GM18951 (cell line): ENCODE data around the gene B4GALT1.
"Not testable (repeated sequence)": the region's sequence is repeated elsewhere in the genome, so short reads cannot be mapped to it uniquely, and the experiment has no call there.

Source experiments
- POLR2A ChIP-seq: IDR thresholded peaks from 4 replicates; pipeline ENCODE4 v1.6.1; 2011; ENCODE audit warnings: mild to moderate bottlenecking; ENCODE audit not compliant: insufficient read length, insufficient read depth; ENCODE audit errors: extremely low read depth
- in situ Hi-C: fragments of 300-500 bp; cut with MboI; formaldehyde crosslinking; loops from one replicate; pipeline ENCODE4 v1.12.0; 2022; ENCODE audit warnings: low sequenced_read_pairs, mixed read lengths, inconsistent platforms; ENCODE audit not compliant: unreplicated experiment

Gene B4GALT1

GRCh38 chr9:33175649-33176325 is 8.7 kb upstream of the B4GALT1 start:
- TF ChIP-seq POLR2A, result no peak
- in situ Hi-C loops, result no loop called here

GRCh38 chr9:33172256-33173238 is 5.4 kb upstream of the B4GALT1 start:
- in situ Hi-C loops, result no loop called here
- TF ChIP-seq POLR2A, result no peak

DNA sequence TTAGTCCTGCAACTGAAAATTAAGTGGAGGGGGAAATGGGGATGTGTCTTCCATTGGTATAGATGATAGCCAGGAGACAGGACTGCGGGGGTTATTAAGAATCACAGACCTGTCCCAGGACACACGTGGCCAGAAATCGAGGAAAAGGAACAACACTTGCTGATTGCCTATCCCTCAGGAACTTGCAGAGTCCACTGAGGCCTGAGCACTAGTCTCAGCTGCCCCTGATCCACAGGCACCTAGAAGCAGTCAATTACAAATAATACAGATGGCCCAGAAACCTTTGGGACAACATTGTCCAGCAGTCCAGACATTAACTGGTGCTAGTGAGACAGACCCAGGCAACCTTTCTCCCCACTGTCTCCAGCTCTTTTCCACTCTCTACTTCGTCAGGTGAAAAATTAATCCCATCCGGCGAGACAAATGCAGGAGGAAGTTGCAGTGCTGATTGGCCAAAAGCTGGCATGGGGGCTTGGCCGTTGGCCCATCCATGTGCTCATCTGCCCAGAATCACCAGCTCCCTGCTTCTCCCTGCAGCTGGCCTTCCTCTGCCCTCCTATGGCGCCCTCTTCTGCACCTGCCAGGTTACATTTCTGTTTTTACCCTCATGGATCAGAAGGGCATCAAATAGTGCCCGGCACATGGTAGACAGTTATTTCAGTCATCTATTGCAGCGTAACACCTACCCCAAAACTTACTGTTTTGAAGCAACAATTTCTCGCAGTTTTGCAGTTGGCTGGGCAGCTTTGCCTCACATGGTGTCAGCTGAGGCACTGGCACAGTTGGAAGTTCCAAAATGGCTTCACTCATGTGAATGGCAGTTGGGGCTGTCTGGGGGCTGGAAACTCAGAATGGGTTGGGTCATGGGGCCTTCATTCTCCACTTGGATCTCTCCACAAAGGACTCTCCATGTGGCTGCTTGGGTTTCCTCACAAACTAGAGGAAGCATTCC is 3.6 kb upstream of the B4GALT1 start:
- TF ChIP-seq POLR2A, result no peak
- in situ Hi-C loops, result no loop called here

DNA sequence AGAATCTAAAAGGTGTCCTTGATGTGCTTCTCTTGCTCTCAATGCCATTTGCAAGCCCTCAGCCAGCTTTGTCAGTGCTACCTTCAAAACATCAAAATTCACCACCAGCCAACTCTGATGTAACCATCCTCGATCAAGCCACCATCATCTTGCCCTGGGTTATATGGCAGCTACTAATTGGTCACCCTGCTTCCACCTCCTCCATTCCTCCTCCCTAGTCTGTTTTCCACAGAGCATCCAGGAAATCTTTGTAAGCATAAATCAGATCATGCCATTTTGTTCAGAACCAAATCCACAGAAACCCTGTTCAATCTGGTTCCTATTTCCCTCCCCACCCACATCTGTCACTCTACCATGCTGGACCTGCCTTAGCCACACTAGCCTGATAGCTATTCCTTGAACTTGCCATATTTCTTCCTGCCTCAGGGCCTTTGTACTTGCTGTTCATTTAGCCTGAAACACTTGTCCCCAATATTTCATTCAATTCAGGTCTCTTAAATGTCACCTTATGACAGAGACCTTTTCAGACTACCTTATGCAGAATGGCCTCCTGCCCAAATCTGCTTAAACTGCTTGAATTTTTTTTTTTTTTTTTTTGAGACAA is 1.9 kb upstream of the B4GALT1 start:
- in situ Hi-C loops, result no loop called here
- TF ChIP-seq POLR2A, result no peak

DNA sequence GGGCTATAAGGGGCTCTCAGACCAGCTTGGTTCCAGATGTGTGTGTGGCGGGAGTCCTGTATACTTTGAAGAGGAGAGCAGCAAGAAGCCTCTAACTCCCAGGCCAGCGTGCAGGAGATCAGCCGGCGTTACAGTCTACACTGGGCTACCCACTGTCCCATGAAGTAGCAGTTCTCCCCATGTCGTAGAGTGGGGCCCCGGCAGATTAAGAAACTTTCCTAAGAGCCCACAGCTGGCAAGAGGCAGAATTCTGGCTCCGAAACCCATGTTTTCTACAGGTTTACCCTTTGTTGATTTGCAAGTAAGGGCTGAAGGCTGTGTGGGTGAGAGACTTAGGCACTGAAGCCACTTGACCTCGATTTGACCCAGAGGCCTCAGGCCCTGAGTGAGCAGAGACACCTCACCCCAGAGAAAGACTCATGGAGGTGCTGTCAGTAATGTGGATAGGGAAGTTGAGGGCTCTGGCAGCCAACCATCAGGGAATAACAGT is 881 bp upstream of the B4GALT1 start:
- in situ Hi-C loops, result no loop called here

GRCh38 chr9:33166231-33167083 is 679 bp downstream of the B4GALT1 start:
- no peak for TF ChIP-seq POLR2A
- in situ Hi-C loops, result no loop called here

More for the DNA sequence above, 881 bp upstream of the B4GALT1 start:
- no peak for TF ChIP-seq POLR2A

- peak; percentile 63 for TF ChIP-seq POLR2A
- in situ Hi-C loops, result no loop called here
Measured at GRCh38 chr9:33165263-33166151, 1.6 kb downstream of the B4GALT1 start.

GRCh38 chr9:33164921-33165262 is 2.2 kb downstream of the B4GALT1 start:
- in situ Hi-C loops, result not testable (repeated sequence)

- TF ChIP-seq POLR2A, result peak; percentile 16
- in situ Hi-C loops, result no loop called here
Measured at GRCh38 chr9:33164138-33164809, 2.9 kb downstream of the B4GALT1 start.

GRCh38 chr9:33163433-33164137 is 3.6 kb downstream of the B4GALT1 start:
- in situ Hi-C loops, result no loop called here
- TF ChIP-seq POLR2A, result no peak
